HepG2 (cell line): Measurements from ENCODE around the gene EIF3M. TPM values are rescaled to one million over a fixed set of nuclear protein-coding genes. Genes with fewer than 3 reads are reported as not detected.
A peak's percentile ranks its signal among the peaks of the same experiment; 100 is the strongest.

Experiments used
- CHD4 ChIP-seq: fragments of 200-600 bp; sonication (generic); IDR thresholded peaks from 2 replicates; pipeline ENCODE4 v1.7.0; 2017; ENCODE audit warnings: mild to moderate bottlenecking, low read length, borderline replicate concordance
- HNRNPLL ChIP-seq: fragments of 200-400 bp; formaldehyde crosslinking; IDR thresholded peaks from 2 replicates; pipeline ENCODE4 v1.6.1; 2017; ENCODE audit warnings: mild to moderate bottlenecking, low read depth, low read length; ENCODE audit not compliant: poor library complexity, severe bottlenecking
- TBX3 ChIP-seq: fragments of 450-650 bp; IDR thresholded peaks from 2 replicates; pipeline ENCODE4 v1.6.1; 2017; ENCODE audit warnings: antibody characterized with exemption, mild to moderate bottlenecking, inconsistent platforms, borderline replicate concordance
- TOPORS ChIP-seq: sonication (generic); formaldehyde crosslinking; IDR thresholded peaks from 2 replicates; pipeline ENCODE4 v1.8.0; 2023; ENCODE audit warnings: mild to moderate bottlenecking, missing genetic modification reagents
- ZBTB7A ChIP-seq: sonication (generic); formaldehyde crosslinking; IDR thresholded peaks from 2 replicates; pipeline ENCODE4 v1.8.0; 2022; ENCODE audit warnings: mild to moderate bottlenecking, missing genetic modification reagents
- ZBTB7B ChIP-seq: sonication (generic); formaldehyde crosslinking; IDR thresholded peaks from 2 replicates; pipeline ENCODE4 v1.4.0; 2020; ENCODE audit warnings: missing genetic modification reagents
- ZNF143 ChIP-seq: sonication (generic); formaldehyde crosslinking; IDR thresholded peaks from 2 replicates; pipeline ENCODE4 v1.4.0; 2020; ENCODE audit warnings: missing genetic modification reagents
- ZNF317 ChIP-seq: sonication (generic); formaldehyde crosslinking; IDR thresholded peaks from 2 replicates; pipeline ENCODE4 v1.5.0; 2020; ENCODE audit warnings: mild to moderate bottlenecking, missing genetic modification reagents
- ZNF343 ChIP-seq: sonication (generic); formaldehyde crosslinking; IDR thresholded peaks from 2 replicates; pipeline ENCODE4 v1.4.0; 2020; ENCODE audit warnings: mild to moderate bottlenecking, missing genetic modification reagents
- ZNF713 ChIP-seq: sonication (generic); formaldehyde crosslinking; IDR thresholded peaks from 2 replicates; pipeline ENCODE4 v1.4.0; 2020; ENCODE audit warnings: mild to moderate bottlenecking, missing genetic modification reagents
- ZNF749 ChIP-seq: sonication (generic); formaldehyde crosslinking; IDR thresholded peaks from 2 replicates; pipeline ENCODE4 v1.8.0; 2022; ENCODE audit warnings: mild to moderate bottlenecking, missing genetic modification reagents, moderate library complexity, borderline replicate concordance
- ZNF841 ChIP-seq: sonication (generic); formaldehyde crosslinking; IDR thresholded peaks from 2 replicates; pipeline ENCODE4 v1.8.1; 2023; ENCODE audit warnings: missing genetic modification reagents, borderline replicate concordance
- ZXDC ChIP-seq: sonication (generic); formaldehyde crosslinking; IDR thresholded peaks from 2 replicates; pipeline ENCODE4 v1.5.0; 2020; ENCODE audit warnings: mild to moderate bottlenecking, missing genetic modification reagents
- ZZZ3 ChIP-seq: sonication (generic); formaldehyde crosslinking; IDR thresholded peaks from 2 replicates; pipeline ENCODE4 v1.4.0; 2020; ENCODE audit warnings: missing genetic modification reagents, mild to moderate bottlenecking, borderline replicate concordance
- polyA plus RNA-seq, 8 experiments: library from polyadenylated mRNA; depleted of rRNA in 3 of 8; stranded (reverse) in 7 of 8; unstranded in 1 of 8; fragments of >200 nt; fragmentation: Illumina TruSeq in 4 of 8; extraction: Trizol in 4 of 8; gene quantifications; 2 replicates each; pipeline versions ENCODE4 v1.2.1 to v1.2.3, GENCODE V29; 2011 to 2016; ENCODE audit warnings: low read depth in 4 of 8, missing spikeins in 1 of 8, mixed read lengths in 1 of 8; ENCODE audit not compliant: insufficient read depth in 1 of 8
- total RNA-seq, 5 experiments: library from RNA; depleted of rRNA; stranded (reverse); fragments of >200 nt; fragmentation: Illumina TruSeq; extraction: Trizol; gene quantifications; 2 replicates each; pipeline ENCODE4 v1.2.3, GENCODE V29; 2016; ENCODE audit warnings: low read depth in 1 of 5
- TF ChIP-seq, protein P1 (sequence below): sonication (generic); formaldehyde crosslinking; IDR thresholded peaks from 2 replicates; pipeline ENCODE4 v1.5.0; 2020; ENCODE audit warnings: mild to moderate bottlenecking, missing genetic modification reagents, borderline replicate concordance
- TF ChIP-seq, protein P2 (sequence below): sonication (generic); formaldehyde crosslinking; IDR thresholded peaks from 2 replicates; pipeline ENCODE4 v1.8.0; 2022; ENCODE audit warnings: mild to moderate bottlenecking, missing genetic modification reagents; ENCODE audit not compliant: insufficient replicate concordance

The EIF3M gene
- total and polyA plus RNA-seq, 2 of the 13 experiments (the other 11 are each of a cell fraction or from before 2014, with no cell fraction given): 279 to 389 TPM

- TF ChIP-seq, protein P1, sequence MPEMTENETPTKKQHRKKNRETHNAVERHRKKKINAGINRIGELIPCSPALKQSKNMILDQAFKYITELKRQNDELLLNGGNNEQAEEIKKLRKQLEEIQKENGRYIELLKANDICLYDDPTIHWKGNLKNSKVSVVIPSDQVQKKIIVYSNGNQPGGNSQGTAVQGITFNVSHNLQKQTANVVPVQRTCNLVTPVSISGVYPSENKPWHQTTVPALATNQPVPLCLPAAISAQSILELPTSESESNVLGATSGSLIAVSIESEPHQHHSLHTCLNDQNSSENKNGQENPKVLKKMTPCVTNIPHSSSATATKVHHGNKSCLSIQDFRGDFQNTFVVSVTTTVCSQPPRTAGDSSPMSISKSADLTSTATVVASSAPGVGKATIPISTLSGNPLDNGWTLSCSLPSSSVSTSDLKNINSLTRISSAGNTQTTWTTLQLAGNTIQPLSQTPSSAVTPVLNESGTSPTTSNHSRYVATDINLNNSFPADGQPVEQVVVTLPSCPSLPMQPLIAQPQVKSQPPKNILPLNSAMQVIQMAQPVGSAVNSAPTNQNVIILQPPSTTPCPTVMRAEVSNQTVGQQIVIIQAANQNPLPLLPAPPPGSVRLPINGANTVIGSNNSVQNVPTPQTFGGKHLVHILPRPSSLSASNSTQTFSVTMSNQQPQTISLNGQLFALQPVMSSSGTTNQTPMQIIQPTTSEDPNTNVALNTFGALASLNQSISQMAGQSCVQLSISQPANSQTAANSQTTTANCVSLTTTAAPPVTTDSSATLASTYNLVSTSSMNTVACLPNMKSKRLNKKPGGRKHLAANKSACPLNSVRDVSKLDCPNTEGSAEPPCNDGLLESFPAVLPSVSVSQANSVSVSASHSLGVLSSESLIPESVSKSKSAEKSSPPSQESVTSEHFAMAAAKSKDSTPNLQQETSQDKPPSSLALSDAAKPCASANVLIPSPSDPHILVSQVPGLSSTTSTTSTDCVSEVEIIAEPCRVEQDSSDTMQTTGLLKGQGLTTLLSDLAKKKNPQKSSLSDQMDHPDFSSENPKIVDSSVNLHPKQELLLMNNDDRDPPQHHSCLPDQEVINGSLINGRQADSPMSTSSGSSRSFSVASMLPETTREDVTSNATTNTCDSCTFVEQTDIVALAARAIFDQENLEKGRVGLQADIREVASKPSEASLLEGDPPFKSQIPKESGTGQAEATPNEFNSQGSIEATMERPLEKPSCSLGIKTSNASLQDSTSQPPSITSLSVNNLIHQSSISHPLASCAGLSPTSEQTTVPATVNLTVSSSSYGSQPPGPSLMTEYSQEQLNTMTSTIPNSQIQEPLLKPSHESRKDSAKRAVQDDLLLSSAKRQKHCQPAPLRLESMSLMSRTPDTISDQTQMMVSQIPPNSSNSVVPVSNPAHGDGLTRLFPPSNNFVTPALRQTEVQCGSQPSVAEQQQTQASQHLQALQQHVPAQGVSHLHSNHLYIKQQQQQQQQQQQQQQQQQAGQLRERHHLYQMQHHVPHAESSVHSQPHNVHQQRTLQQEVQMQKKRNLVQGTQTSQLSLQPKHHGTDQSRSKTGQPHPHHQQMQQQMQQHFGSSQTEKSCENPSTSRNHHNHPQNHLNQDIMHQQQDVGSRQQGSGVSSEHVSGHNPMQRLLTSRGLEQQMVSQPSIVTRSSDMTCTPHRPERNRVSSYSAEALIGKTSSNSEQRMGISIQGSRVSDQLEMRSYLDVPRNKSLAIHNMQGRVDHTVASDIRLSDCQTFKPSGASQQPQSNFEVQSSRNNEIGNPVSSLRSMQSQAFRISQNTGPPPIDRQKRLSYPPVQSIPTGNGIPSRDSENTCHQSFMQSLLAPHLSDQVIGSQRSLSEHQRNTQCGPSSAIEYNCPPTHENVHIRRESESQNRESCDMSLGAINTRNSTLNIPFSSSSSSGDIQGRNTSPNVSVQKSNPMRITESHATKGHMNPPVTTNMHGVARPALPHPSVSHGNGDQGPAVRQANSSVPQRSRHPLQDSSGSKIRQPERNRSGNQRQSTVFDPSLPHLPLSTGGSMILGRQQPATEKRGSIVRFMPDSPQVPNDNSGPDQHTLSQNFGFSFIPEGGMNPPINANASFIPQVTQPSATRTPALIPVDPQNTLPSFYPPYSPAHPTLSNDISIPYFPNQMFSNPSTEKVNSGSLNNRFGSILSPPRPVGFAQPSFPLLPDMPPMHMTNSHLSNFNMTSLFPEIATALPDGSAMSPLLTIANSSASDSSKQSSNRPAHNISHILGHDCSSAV (CRISPR knock-in tag): no peak
- no peak for TF ChIP-seq ZNF841 (CRISPR knock-in tag)
- TF ChIP-seq, protein P2, sequence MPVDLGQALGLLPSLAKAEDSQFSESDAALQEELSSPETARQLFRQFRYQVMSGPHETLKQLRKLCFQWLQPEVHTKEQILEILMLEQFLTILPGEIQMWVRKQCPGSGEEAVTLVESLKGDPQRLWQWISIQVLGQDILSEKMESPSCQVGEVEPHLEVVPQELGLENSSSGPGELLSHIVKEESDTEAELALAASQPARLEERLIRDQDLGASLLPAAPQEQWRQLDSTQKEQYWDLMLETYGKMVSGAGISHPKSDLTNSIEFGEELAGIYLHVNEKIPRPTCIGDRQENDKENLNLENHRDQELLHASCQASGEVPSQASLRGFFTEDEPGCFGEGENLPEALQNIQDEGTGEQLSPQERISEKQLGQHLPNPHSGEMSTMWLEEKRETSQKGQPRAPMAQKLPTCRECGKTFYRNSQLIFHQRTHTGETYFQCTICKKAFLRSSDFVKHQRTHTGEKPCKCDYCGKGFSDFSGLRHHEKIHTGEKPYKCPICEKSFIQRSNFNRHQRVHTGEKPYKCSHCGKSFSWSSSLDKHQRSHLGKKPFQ (CRISPR knock-in tag): peak; percentile 45
- 0 out of 2 replicates have a peak, but pooled peaks have one; percentile 61 for TF ChIP-seq ZNF343 (CRISPR knock-in tag)
- no peak for TF ChIP-seq CHD4
- TF ChIP-seq ZBTB7B (CRISPR knock-in tag): no peak
- peak; percentile 95 for TF ChIP-seq TOPORS (CRISPR knock-in tag)
- TF ChIP-seq ZBTB7A: no peak
- TF ChIP-seq HNRNPLL: peak; percentile 60
- TF ChIP-seq ZNF143 (CRISPR knock-in tag): peak; percentile 65; the same call in 1 of the 2 replicates
- TF ChIP-seq ZXDC (CRISPR knock-in tag): no peak; the same call in none of the 2 replicates
- no peak for TF ChIP-seq TBX3
- peak; percentile 78; the same call in 1 of the 2 replicates for TF ChIP-seq ZZZ3 (CRISPR knock-in tag)
- peak; percentile 86; the same call in 1 of the 2 replicates for TF ChIP-seq ZNF749 (CRISPR knock-in tag)
- peak; percentile 69; the same call in 1 of the 2 replicates for TF ChIP-seq ZNF317
- no peak for TF ChIP-seq ZNF713 (CRISPR knock-in tag)
Measured at GRCh38 chr11:32583459-32584271, at the start of gene EIF3M (continued).
